HepG2 (cell line): ENCODE measurements around the gene NDUFC1. TPM values are rescaled to one million over a fixed set of nuclear protein-coding genes. Genes with fewer than 3 reads are reported as not detected.

Experiments
- ATAC-seq: fragments of 200-7000 bp; cut with Tn5 transposase; 3 replicates; pipeline ENCODE4 v1.9.1; 2020; ENCODE audit warnings: mild to moderate bottlenecking, moderate library complexity
- BruUV-seq: library from RNA; stranded (reverse); fragments of 400-500 nt; replicated peaks from 2 replicates; lab custom pipeline; 2021; lab: Mats Ljungman, UMichigan
- CTCF ChIA-PET: fragments of 300-600 bp; formaldehyde crosslinking; extraction: SDS; loops from one replicate; lab custom pipeline; 2021; ENCODE audit warnings: low total read pairs, inconsistent platforms, low intra/inter-chr PET ratio; lab: Yijun Ruan, JAX
- POLR2A ChIA-PET: fragments of 350-600 bp; sonication (Branson Sonifier 250); formaldehyde crosslinking; loops from one replicate; lab custom pipeline; 2020; ENCODE audit warnings: antibody characterized with exemption, inconsistent platforms; lab: Yijun Ruan, JAX
- DNase-seq: peaks from one replicate; pipeline ENCODE4 v3.0.0-alpha.2; 2015; ENCODE audit warnings: low spot score
- FAIRE-seq: peaks from 3 replicates; lab custom pipeline; 2011; peaks lifted over from hg19 to GRCh38; lab: Jason Lieb, UNC
- H2AFZ ChIP-seq: one replicate; pipeline ENCODE4 v1.6.1; 2011; ENCODE audit warnings: low read length, inconsistent platforms
- H3K27ac ChIP-seq: fragments of 300-600 bp; 3 replicates; pipeline ENCODE4 v1.8.0; 2011; ENCODE audit warnings: mixed run types, mild to moderate bottlenecking, mixed read lengths, low read length, inconsistent platforms; ENCODE audit not compliant: insufficient read depth; ENCODE audit errors: extremely low read length
- H3K27me3 ChIP-seq, 2 experiments: fragments of 200-600 bp in 1 of 2; 2 replicates in 1 of 2; 3 replicates in 1 of 2; pipeline versions ENCODE4 v1.6.0 to v1.8.0; 2011; ENCODE audit warnings: low read length in 2 of 2, mild to moderate bottlenecking in 2 of 2, moderate library complexity in 2 of 2, inconsistent platforms in 1 of 2; ENCODE audit not compliant: insufficient read depth in 2 of 2, control insufficient read depth in 1 of 2
- H3K36me3 ChIP-seq, 2 experiments: fragments of 200-600 bp in 1 of 2; replicated peaks in 1 of 2; 2 replicates in 1 of 2; 3 replicates in 1 of 2; pipeline versions ENCODE4 v1.5.1 to v1.8.0; 2011; ENCODE audit warnings: low read length in 2 of 2, inconsistent platforms in 1 of 2; ENCODE audit not compliant: insufficient read depth in 2 of 2, control insufficient read depth in 1 of 2
- H3K4me1 ChIP-seq: 2 replicates; pipeline ENCODE4 v1.5.1; 2012; ENCODE audit warnings: low read length, inconsistent platforms; ENCODE audit not compliant: insufficient read depth
- H3K4me2 ChIP-seq: 2 replicates; pipeline ENCODE4 v1.6.0; 2011; ENCODE audit warnings: low read depth, low read length, inconsistent platforms
- H3K4me3 ChIP-seq, 3 experiments: fragments of 200-600 bp in 1 of 3; sonication (generic), shearing (Covaris generic) in 1 of 3; replicated peaks in 1 of 3; 2 replicates each; pipeline ENCODE4 v1.5.1; 2011 to 2016; ENCODE audit warnings: low read length in 3 of 3, inconsistent platforms in 2 of 3, low read depth in 2 of 3, mild to moderate bottlenecking in 2 of 3, control low read depth in 1 of 3, mixed read lengths in 1 of 3; ENCODE audit not compliant: insufficient read depth in 1 of 3
- H3K79me2 ChIP-seq: one replicate; pipeline ENCODE4 v1.6.1; 2011; ENCODE audit warnings: low read length, inconsistent platforms; ENCODE audit not compliant: insufficient read depth
- H3K9ac ChIP-seq: 2 replicates; pipeline ENCODE4 v1.6.0; 2011; ENCODE audit warnings: mild to moderate bottlenecking, low read depth, low read length, inconsistent platforms; ENCODE audit not compliant: insufficient read depth
- H3K9me3 ChIP-seq: 2 replicates; pipeline ENCODE4 v1.5.1; 2012; ENCODE audit warnings: mild to moderate bottlenecking, low read length
- H4K20me1 ChIP-seq: 2 replicates; pipeline ENCODE4 v1.6.0; 2011; ENCODE audit warnings: inconsistent platforms, mild to moderate bottlenecking, low read length, moderate library complexity; ENCODE audit not compliant: insufficient read depth
- CC2D1A ChIP-seq: sonication (generic); formaldehyde crosslinking; IDR thresholded peaks from 2 replicates; pipeline ENCODE4 v1.8.1; 2023; ENCODE audit warnings: mild to moderate bottlenecking, missing genetic modification reagents
- EHMT2 ChIP-seq: fragments of 200-600 bp; sonication (generic); IDR thresholded peaks from 2 replicates; pipeline ENCODE4 v1.7.0; 2017; ENCODE audit warnings: antibody characterized with exemption, low read depth, low read length, borderline replicate concordance
- ELF1 ChIP-seq: sonication (generic); formaldehyde crosslinking; IDR thresholded peaks from 2 replicates; pipeline ENCODE4 v1.4.0; 2020; ENCODE audit warnings: missing genetic modification reagents
- HDAC1 ChIP-seq: sonication (generic); formaldehyde crosslinking; IDR thresholded peaks from 2 replicates; pipeline ENCODE4 v1.5.1; 2020; ENCODE audit warnings: mild to moderate bottlenecking, missing genetic modification reagents
- HMG20A ChIP-seq: IDR thresholded peaks from 2 replicates; pipeline ENCODE4 v1.6.1; 2016; ENCODE audit warnings: borderline replicate concordance
- RBM39 ChIP-seq: fragments of 200-400 bp; formaldehyde crosslinking; IDR thresholded peaks from one replicate; pipeline ENCODE4 v1.6.1; 2018; ENCODE audit warnings: antibody characterized with exemption, mild to moderate bottlenecking, low read depth, low read length; ENCODE audit not compliant: poor library complexity, severe bottlenecking
- TCF12 ChIP-seq, 2 experiments: fragments of 450-650 bp in 1 of 2; sonication (generic) in 1 of 2; formaldehyde crosslinking in 1 of 2; IDR thresholded peaks; 2 replicates each; pipeline versions ENCODE4 v1.6.1 to v1.8.0; 2017 to 2022; ENCODE audit warnings: antibody characterized with exemption in 1 of 2, mild to moderate bottlenecking in 1 of 2, missing genetic modification reagents in 1 of 2, moderate library complexity in 1 of 2
- ZBTB1 ChIP-seq: sonication (generic); formaldehyde crosslinking; IDR thresholded peaks from 2 replicates; pipeline ENCODE4 v1.4.0; 2020; ENCODE audit warnings: missing genetic modification reagents, borderline replicate concordance
- ZBTB43 ChIP-seq: sonication (generic); formaldehyde crosslinking; conservative IDR thresholded peaks from 2 replicates; pipeline ENCODE4 v1.4.0; 2020; ENCODE audit warnings: missing genetic modification reagents
- ZNF430 ChIP-seq: sonication (generic); formaldehyde crosslinking; IDR thresholded peaks from 2 replicates; pipeline ENCODE4 v1.9.0; 2021; ENCODE audit warnings: mild to moderate bottlenecking, missing genetic modification reagents
- ZNF570 ChIP-seq: sonication (generic); formaldehyde crosslinking; IDR thresholded peaks from 2 replicates; pipeline ENCODE4 v1.4.0; 2020; ENCODE audit warnings: mild to moderate bottlenecking, missing genetic modification reagents, borderline replicate concordance
- WGBS: methylation state at CpG from one replicate; pipeline ENCODE4 v1.1.6; 2017; ENCODE audit warnings: low lambda C conversion rate; 5-methylcytosine and 5-hydroxymethylcytosine counted together
- in situ Hi-C: cut with HindIII; loops from 2 replicates; pipeline ENCODE4 v1.10.0; 2017; ENCODE audit warnings: low pct_unique_long_range_greater_than_20kb; ENCODE audit not compliant: extremely low pct_ligation_motif_present
- intact Hi-C: fragments of 100-400 bp; cut with micrococcal nuclease; formaldehyde crosslinking; loops from one replicate; pipeline ENCODE4 v1.10.0; 2022; ENCODE audit not compliant: unreplicated experiment
- polyA plus RNA-seq, 8 experiments: library from polyadenylated mRNA; depleted of rRNA in 3 of 8; stranded (reverse) in 7 of 8; unstranded in 1 of 8; fragments of >200 nt; fragmentation: Illumina TruSeq in 4 of 8; extraction: Trizol in 4 of 8; gene quantifications; 2 replicates each; pipeline versions ENCODE4 v1.2.1 to v1.2.3, GENCODE V29; 2011 to 2016; ENCODE audit warnings: low read depth in 4 of 8, missing spikeins in 1 of 8, mixed read lengths in 1 of 8; ENCODE audit not compliant: insufficient read depth in 1 of 8
- total RNA-seq, 5 experiments: library from RNA; depleted of rRNA; stranded (reverse); fragments of >200 nt; fragmentation: Illumina TruSeq; extraction: Trizol; gene quantifications; 2 replicates each; pipeline ENCODE4 v1.2.3, GENCODE V29; 2016; ENCODE audit warnings: low read depth in 1 of 5

NDUFC1 gene
- total and polyA plus RNA-seq, 2 of the 13 experiments (the other 11 are each of a cell fraction or from before 2014, with no cell fraction given): 43.4 to 96.4 TPM

GRCh38 chr4:139317635-139318034 is 15.4 kb upstream of the NDUFC1 start (continued):
- TF ChIP-seq ZBTB43 (CRISPR knock-in tag) (no peak), RBM39 (no peak), ZNF430 (CRISPR knock-in tag) (no peak), TCF12 (IDR thresholded peaks at IDR 0.05) (no peak), TCF12 (CRISPR knock-in tag; IDR thresholded peaks at IDR 0.05) (no peak)

- no peak overlapping the region for H3K9ac ChIP-seq
- no peaks in the 10 kb centered on the region for H3K27me3 ChIP-seq
- intact Hi-C loops: no loop called here
- ChIA-PET CTCF (no interaction called here), POLR2A (no interaction called here)
- whole genome bisulfite sequencing: 93% methylated on average over 2 of the region's 2 CpGs
- no peaks in the 10 kb centered on the region for H3K9me3 ChIP-seq
- FAIRE-seq (no peak), DNase-seq (no peak), ATAC-seq (no peak)
- no peak overlapping the region for H3K27ac ChIP-seq
- in situ Hi-C loops: no loop called here
- peaks cover 20% of the 10 kb centered on the region; the same call in 1 of the 2 replicates for H3K4me1 ChIP-seq
- H3K4me3 ChIP-seq: no peak overlapping the region
- peaks cover 99% of the 10 kb centered on the region for H3K79me2 ChIP-seq
- TF ChIP-seq HDAC1 (CRISPR knock-in tag): no peak
- TF ChIP-seq ZBTB1 (CRISPR knock-in tag): no peak
- no peak for TF ChIP-seq ZNF570
- no peak for TF ChIP-seq CC2D1A
- no peak for TF ChIP-seq HMG20A (CRISPR knock-in tag)
- TF ChIP-seq EHMT2: no peak
- TF ChIP-seq ELF1 (CRISPR knock-in tag): no peak
- no TSS peak for BruUV-seq
- 0 out of 5 replicates have a peak, but pooled peaks cover 1 to 3% of the 10 kb centered on the region in 2 experiments for H3K36me3 ChIP-seq
- H2AFZ ChIP-seq: no peak overlapping the region
- H4K20me1 ChIP-seq: peaks cover 34% of the 10 kb centered on the region
- no peak overlapping the region for H3K4me2 ChIP-seq
Observed at GRCh38 chr4:139316733-139317132, 14.5 kb upstream of the NDUFC1 start.
